HepG2 (cell line): ENCODE results near the gene DLG3. TPM values are rescaled to one million over a fixed set of nuclear protein-coding genes. Genes with fewer than 3 reads are reported as not detected.

Source experiments
- ATAC-seq: fragments of 200-7000 bp; cut with Tn5 transposase; 3 replicates; pipeline ENCODE4 v1.9.1; 2020; ENCODE audit warnings: mild to moderate bottlenecking, moderate library complexity
- BruUV-seq: library from RNA; stranded (reverse); fragments of 400-500 nt; replicated peaks from 2 replicates; lab custom pipeline; 2021; lab: Mats Ljungman, UMichigan
- CTCF ChIA-PET: fragments of 300-600 bp; formaldehyde crosslinking; extraction: SDS; loops from one replicate; lab custom pipeline; 2021; ENCODE audit warnings: low total read pairs, inconsistent platforms, low intra/inter-chr PET ratio; lab: Yijun Ruan, JAX
- POLR2A ChIA-PET: fragments of 350-600 bp; sonication (Branson Sonifier 250); formaldehyde crosslinking; loops from one replicate; lab custom pipeline; 2020; ENCODE audit warnings: antibody characterized with exemption, inconsistent platforms; lab: Yijun Ruan, JAX
- DNase-seq: peaks from one replicate; pipeline ENCODE4 v3.0.0-alpha.2; 2015; ENCODE audit warnings: low spot score
- FAIRE-seq: peaks from 3 replicates; lab custom pipeline; 2011; peaks lifted over from hg19 to GRCh38; lab: Jason Lieb, UNC
- H2AFZ ChIP-seq: one replicate; pipeline ENCODE4 v1.6.1; 2011; ENCODE audit warnings: low read length, inconsistent platforms
- H3K27ac ChIP-seq: fragments of 300-600 bp; 3 replicates; pipeline ENCODE4 v1.8.0; 2011; ENCODE audit warnings: mixed run types, mild to moderate bottlenecking, mixed read lengths, low read length, inconsistent platforms; ENCODE audit not compliant: insufficient read depth; ENCODE audit errors: extremely low read length
- H3K27me3 ChIP-seq, 2 experiments: fragments of 200-600 bp in 1 of 2; 2 replicates in 1 of 2; 3 replicates in 1 of 2; pipeline versions ENCODE4 v1.6.0 to v1.8.0; 2011; ENCODE audit warnings: low read length in 2 of 2, mild to moderate bottlenecking in 2 of 2, moderate library complexity in 2 of 2, inconsistent platforms in 1 of 2; ENCODE audit not compliant: insufficient read depth in 2 of 2, control insufficient read depth in 1 of 2
- H3K36me3 ChIP-seq, 2 experiments: fragments of 200-600 bp in 1 of 2; replicated peaks in 1 of 2; 2 replicates in 1 of 2; 3 replicates in 1 of 2; pipeline versions ENCODE4 v1.5.1 to v1.8.0; 2011; ENCODE audit warnings: low read length in 2 of 2, inconsistent platforms in 1 of 2; ENCODE audit not compliant: insufficient read depth in 2 of 2, control insufficient read depth in 1 of 2
- H3K4me1 ChIP-seq: 2 replicates; pipeline ENCODE4 v1.5.1; 2012; ENCODE audit warnings: low read length, inconsistent platforms; ENCODE audit not compliant: insufficient read depth
- H3K4me2 ChIP-seq: 2 replicates; pipeline ENCODE4 v1.6.0; 2011; ENCODE audit warnings: low read depth, low read length, inconsistent platforms
- H3K4me3 ChIP-seq, 3 experiments: fragments of 200-600 bp in 1 of 3; sonication (generic), shearing (Covaris generic) in 1 of 3; replicated peaks in 1 of 3; 2 replicates each; pipeline ENCODE4 v1.5.1; 2011 to 2016; ENCODE audit warnings: low read length in 3 of 3, inconsistent platforms in 2 of 3, low read depth in 2 of 3, mild to moderate bottlenecking in 2 of 3, control low read depth in 1 of 3, mixed read lengths in 1 of 3; ENCODE audit not compliant: insufficient read depth in 1 of 3
- H3K79me2 ChIP-seq: one replicate; pipeline ENCODE4 v1.6.1; 2011; ENCODE audit warnings: low read length, inconsistent platforms; ENCODE audit not compliant: insufficient read depth
- H3K9ac ChIP-seq: 2 replicates; pipeline ENCODE4 v1.6.0; 2011; ENCODE audit warnings: mild to moderate bottlenecking, low read depth, low read length, inconsistent platforms; ENCODE audit not compliant: insufficient read depth
- H3K9me3 ChIP-seq: 2 replicates; pipeline ENCODE4 v1.5.1; 2012; ENCODE audit warnings: mild to moderate bottlenecking, low read length
- H4K20me1 ChIP-seq: 2 replicates; pipeline ENCODE4 v1.6.0; 2011; ENCODE audit warnings: inconsistent platforms, mild to moderate bottlenecking, low read length, moderate library complexity; ENCODE audit not compliant: insufficient read depth
- ARID5B ChIP-seq: IDR thresholded peaks from 2 replicates; pipeline ENCODE4 v1.4.0; 2020; ENCODE audit warnings: mild to moderate bottlenecking, missing genetic modification reagents
- ARNT2 ChIP-seq: sonication (generic); formaldehyde crosslinking; IDR thresholded peaks from 2 replicates; pipeline ENCODE4 v1.8.0; 2022; ENCODE audit warnings: mild to moderate bottlenecking, low read depth, missing genetic modification reagents, moderate library complexity
- BRD4 ChIP-seq: sonication (generic); formaldehyde crosslinking; IDR thresholded peaks from 2 replicates; pipeline ENCODE4 v1.4.0; 2020; ENCODE audit warnings: missing genetic modification reagents
- CREM ChIP-seq, 2 experiments: sonication (generic) in 1 of 2; formaldehyde crosslinking in 1 of 2; IDR thresholded peaks; 2 replicates each; pipeline versions ENCODE4 v1.4.0 to v1.6.1; 2016 to 2020; ENCODE audit warnings: antibody characterized with exemption in 1 of 2, mild to moderate bottlenecking in 1 of 2, missing genetic modification reagents in 1 of 2
- HMG20A ChIP-seq: IDR thresholded peaks from 2 replicates; pipeline ENCODE4 v1.6.1; 2016; ENCODE audit warnings: borderline replicate concordance
- HNF4A ChIP-seq: sonication (generic); formaldehyde crosslinking; IDR thresholded peaks from 2 replicates; pipeline ENCODE4 v1.4.0; 2020; ENCODE audit warnings: missing genetic modification reagents
- PHF8 ChIP-seq: sonication (generic); formaldehyde crosslinking; IDR thresholded peaks from 2 replicates; pipeline ENCODE4 v1.5.0; 2020; ENCODE audit warnings: missing genetic modification reagents
- REL ChIP-seq: sonication (generic); formaldehyde crosslinking; conservative IDR thresholded peaks from 2 replicates; pipeline ENCODE4 v1.8.0; 2022; ENCODE audit warnings: mild to moderate bottlenecking, missing genetic modification reagents, moderate library complexity
- RELA ChIP-seq: sonication (generic); formaldehyde crosslinking; IDR thresholded peaks from 2 replicates; pipeline ENCODE4 v1.4.0; 2020; ENCODE audit warnings: missing genetic modification reagents
- SALL1 ChIP-seq: sonication (generic); formaldehyde crosslinking; IDR thresholded peaks from 2 replicates; pipeline ENCODE4 v1.8.0; 2022; ENCODE audit warnings: mild to moderate bottlenecking, missing genetic modification reagents
- SIX1 ChIP-seq: sonication (generic); formaldehyde crosslinking; IDR thresholded peaks from 2 replicates; pipeline ENCODE4 v1.4.0; 2020; ENCODE audit warnings: missing genetic modification reagents, borderline replicate concordance
- SIX4 ChIP-seq: sonication (generic); formaldehyde crosslinking; IDR thresholded peaks from 2 replicates; pipeline ENCODE4 v1.4.0; 2020; ENCODE audit warnings: missing genetic modification reagents
- SKIL ChIP-seq: sonication (generic); formaldehyde crosslinking; IDR thresholded peaks from 2 replicates; pipeline ENCODE4 v1.8.0; 2022; ENCODE audit warnings: missing genetic modification reagents, mild to moderate bottlenecking, moderate library complexity, borderline replicate concordance
- SP2 ChIP-seq: sonication (generic); formaldehyde crosslinking; IDR thresholded peaks from 2 replicates; pipeline ENCODE4 v1.5.1; 2020; ENCODE audit warnings: mild to moderate bottlenecking, missing genetic modification reagents
- SPEN ChIP-seq: sonication (generic); formaldehyde crosslinking; IDR thresholded peaks from 2 replicates; pipeline ENCODE4 v1.5.1; 2020; ENCODE audit warnings: low read depth, mild to moderate bottlenecking, missing genetic modification reagents
- TEF ChIP-seq: sonication (generic); formaldehyde crosslinking; IDR thresholded peaks from 2 replicates; pipeline ENCODE4 v1.5.0; 2020; ENCODE audit warnings: missing genetic modification reagents
- TRIM24 ChIP-seq: sonication (generic); formaldehyde crosslinking; IDR thresholded peaks from 2 replicates; pipeline ENCODE4 v1.8.0; 2022; ENCODE audit warnings: mild to moderate bottlenecking, missing genetic modification reagents
- ZNF143 ChIP-seq: sonication (generic); formaldehyde crosslinking; IDR thresholded peaks from 2 replicates; pipeline ENCODE4 v1.4.0; 2020; ENCODE audit warnings: missing genetic modification reagents
- ZNF446 ChIP-seq: sonication (generic); formaldehyde crosslinking; IDR thresholded peaks from 2 replicates; pipeline ENCODE4 v1.5.0; 2020; ENCODE audit warnings: mild to moderate bottlenecking, missing genetic modification reagents
- ZNF580 ChIP-seq: IDR thresholded peaks from 2 replicates; pipeline ENCODE4 v1.6.1; 2016; ENCODE audit warnings: low read depth, borderline replicate concordance
- WGBS: methylation state at CpG from one replicate; pipeline ENCODE4 v1.1.6; 2017; ENCODE audit warnings: low lambda C conversion rate; 5-methylcytosine and 5-hydroxymethylcytosine counted together
- in situ Hi-C: cut with HindIII; loops from 2 replicates; pipeline ENCODE4 v1.10.0; 2017; ENCODE audit warnings: low pct_unique_long_range_greater_than_20kb; ENCODE audit not compliant: extremely low pct_ligation_motif_present
- intact Hi-C: fragments of 100-400 bp; cut with micrococcal nuclease; formaldehyde crosslinking; loops from one replicate; pipeline ENCODE4 v1.10.0; 2022; ENCODE audit not compliant: unreplicated experiment
- polyA plus RNA-seq, 8 experiments: library from polyadenylated mRNA; depleted of rRNA in 3 of 8; stranded (reverse) in 7 of 8; unstranded in 1 of 8; fragments of >200 nt; fragmentation: Illumina TruSeq in 4 of 8; extraction: Trizol in 4 of 8; gene quantifications; 2 replicates each; pipeline versions ENCODE4 v1.2.1 to v1.2.3, GENCODE V29; 2011 to 2016; ENCODE audit warnings: low read depth in 4 of 8, missing spikeins in 1 of 8, mixed read lengths in 1 of 8; ENCODE audit not compliant: insufficient read depth in 1 of 8
- total RNA-seq, 5 experiments: library from RNA; depleted of rRNA; stranded (reverse); fragments of >200 nt; fragmentation: Illumina TruSeq; extraction: Trizol; gene quantifications; 2 replicates each; pipeline ENCODE4 v1.2.3, GENCODE V29; 2016; ENCODE audit warnings: low read depth in 1 of 5

DLG3 gene
- total and polyA plus RNA-seq, 2 of the 13 experiments (the other 11 are each of a cell fraction or from before 2014, with no cell fraction given) = 9.9 to 19.4 TPM

GRCh38 chrX:70525733-70526132, 81.1 kb downstream of the DLG3 start:
- no peaks in the 10 kb centered on the region for H4K20me1 ChIP-seq
- intact Hi-C loops = no loop called here
- H3K79me2 ChIP-seq = no peaks in the 10 kb centered on the region
- H2AFZ ChIP-seq = no peak overlapping the region
- H3K27me3 ChIP-seq = no peaks in the 10 kb centered on the region
- peak overlapping the region; percentile 45; the same call in 1 of the 2 replicates for H3K4me2 ChIP-seq
- FAIRE-seq (peak; percentile 59), ATAC-seq (peak; percentile 87), DNase-seq (peak; percentile 76)
- BruUV-seq = no TSS peak
- no peak overlapping the region for H3K27ac ChIP-seq
- H3K9ac ChIP-seq = no peak overlapping the region
- ChIA-PET POLR2A (no interaction called here), CTCF (no interaction called here)
- 0% methylated on average over 4 of the region's 8 CpGs for WGBS
- H3K36me3 ChIP-seq = no peaks in the 10 kb centered on the region
- no peaks in the 10 kb centered on the region for H3K9me3 ChIP-seq
- no peak overlapping the region for H3K4me3 ChIP-seq
- in situ Hi-C loops = no loop called here
- H3K4me1 ChIP-seq = peaks cover 32% of the 10 kb centered on the region
- no peak for TF ChIP-seq ZNF580 (CRISPR knock-in tag)
- no peak for TF ChIP-seq TRIM24
- peak; percentile 19; the same call in 1 of the 2 replicates for TF ChIP-seq CREM (IDR thresholded peaks at IDR 0.05)
- no peak for TF ChIP-seq CREM (CRISPR knock-in tag; IDR thresholded peaks at IDR 0.05)
- no peak for TF ChIP-seq ARNT2 (CRISPR knock-in tag)
- no peak for TF ChIP-seq BRD4
- TF ChIP-seq SIX1 (CRISPR knock-in tag) = peak; percentile 56; the same call in 1 of the 2 replicates
- no peak for TF ChIP-seq PHF8 (CRISPR knock-in tag)
- no peak for TF ChIP-seq ZNF143
- no peak for TF ChIP-seq SPEN
- peak; percentile 83 for TF ChIP-seq ARID5B (CRISPR knock-in tag)
- TF ChIP-seq REL (CRISPR knock-in tag) = no peak
- peak; percentile 69 for TF ChIP-seq SIX4
- TF ChIP-seq SALL1 (CRISPR knock-in tag) = peak; percentile 15; the same call in 1 of the 2 replicates
- no peak for TF ChIP-seq RELA (CRISPR knock-in tag)
- peak; percentile 40; the same call in 1 of the 2 replicates for TF ChIP-seq HNF4A (CRISPR knock-in tag)
- no peak for TF ChIP-seq ZNF446 (CRISPR knock-in tag)
- TF ChIP-seq SP2 (CRISPR knock-in tag) = no peak
- peak; percentile 47; the same call in 1 of the 2 replicates for TF ChIP-seq HMG20A (CRISPR knock-in tag)
- TF ChIP-seq SKIL = 0 out of 2 replicates have a peak, but pooled peaks have one; percentile 18
- no peak for TF ChIP-seq TEF
